Measurements from ENCODE around the gene THADA.
A peak's percentile ranks its signal among the peaks of the same experiment; 100 is the strongest.

- TF ChIP-seq, protein P1, sequence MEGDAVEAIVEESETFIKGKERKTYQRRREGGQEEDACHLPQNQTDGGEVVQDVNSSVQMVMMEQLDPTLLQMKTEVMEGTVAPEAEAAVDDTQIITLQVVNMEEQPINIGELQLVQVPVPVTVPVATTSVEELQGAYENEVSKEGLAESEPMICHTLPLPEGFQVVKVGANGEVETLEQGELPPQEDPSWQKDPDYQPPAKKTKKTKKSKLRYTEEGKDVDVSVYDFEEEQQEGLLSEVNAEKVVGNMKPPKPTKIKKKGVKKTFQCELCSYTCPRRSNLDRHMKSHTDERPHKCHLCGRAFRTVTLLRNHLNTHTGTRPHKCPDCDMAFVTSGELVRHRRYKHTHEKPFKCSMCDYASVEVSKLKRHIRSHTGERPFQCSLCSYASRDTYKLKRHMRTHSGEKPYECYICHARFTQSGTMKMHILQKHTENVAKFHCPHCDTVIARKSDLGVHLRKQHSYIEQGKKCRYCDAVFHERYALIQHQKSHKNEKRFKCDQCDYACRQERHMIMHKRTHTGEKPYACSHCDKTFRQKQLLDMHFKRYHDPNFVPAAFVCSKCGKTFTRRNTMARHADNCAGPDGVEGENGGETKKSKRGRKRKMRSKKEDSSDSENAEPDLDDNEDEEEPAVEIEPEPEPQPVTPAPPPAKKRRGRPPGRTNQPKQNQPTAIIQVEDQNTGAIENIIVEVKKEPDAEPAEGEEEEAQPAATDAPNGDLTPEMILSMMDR (IDR thresholded peaks at IDR 0.05; ENCODE audit: poor library complexity), result peak; percentile 81
- TF ChIP-seq EZH2 (IDR thresholded peaks at IDR 0.05; ENCODE audit: borderline replicate concordance), result no peak
Measured at GRCh38 chr2:43611987-43612894, 16.4 kb upstream of the THADA start.

Measured in hepatocyte (in vitro differentiated cells).